HG02571 (cell line): Measurements from ENCODE around the gene RGS6.

Experiments
- ATAC-seq: cut with Tn5 transposase; IDR thresholded peaks from one replicate; pipeline ENCODE4 v1.9.1; 2021; ENCODE audit warnings: mild to moderate bottlenecking, moderate library complexity; ENCODE audit not compliant: unreplicated experiment

RGS6 gene

GRCh38 chr14:72383865-72384264, 451.6 kb downstream of the RGS6 start:
- ATAC-seq = no peak

GRCh38 chr14:72387726-72388125, 455.5 kb downstream of the RGS6 start:
- no peak for ATAC-seq

- ATAC-seq = no peak
Observed at GRCh38 chr14:72389200-72389599, 457.0 kb downstream of the RGS6 start.

- no peak for ATAC-seq
Observed at GRCh38 chr14:72401101-72401625, 468.9 kb downstream of the RGS6 start.

DNA sequence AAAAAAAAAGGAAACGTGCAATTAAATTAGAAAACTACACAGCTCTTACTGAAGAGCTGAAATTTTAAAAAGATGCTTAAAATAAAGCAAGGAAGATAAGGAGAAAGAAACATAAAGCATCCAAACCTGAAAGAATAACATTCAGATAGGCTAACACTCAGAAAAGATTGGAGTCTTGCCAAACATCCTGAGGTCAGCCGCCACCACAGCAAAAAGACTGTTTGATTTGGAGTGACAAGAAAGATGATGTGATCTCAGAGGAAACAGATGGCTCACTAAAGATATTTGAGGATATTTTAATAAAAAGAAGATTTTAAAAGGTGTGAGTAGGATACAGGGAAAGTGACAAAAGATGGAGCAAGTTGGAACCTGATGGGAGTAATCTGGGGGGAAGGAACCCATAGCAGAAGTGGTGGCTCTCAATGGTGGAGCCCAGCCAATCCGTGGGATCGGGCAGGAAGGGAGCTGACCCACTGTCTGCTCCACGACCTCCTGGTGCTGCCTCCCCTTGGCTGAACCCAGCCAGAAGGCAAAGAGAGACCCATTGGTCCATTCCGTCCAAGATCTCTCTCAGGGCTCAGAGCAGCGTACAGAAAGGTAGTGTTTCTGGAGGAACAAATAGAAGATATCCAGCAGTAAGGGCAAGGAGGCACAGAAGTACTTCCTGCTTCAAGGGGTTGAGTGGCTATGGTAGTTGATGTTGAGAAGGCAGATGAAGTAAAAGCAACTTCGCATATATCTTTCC, 469.6 kb downstream of the RGS6 start:
- ATAC-seq = no peak

- ATAC-seq = no peak
Observed at GRCh38 chr14:72402377-72402772, 470.1 kb downstream of the RGS6 start.

- no peak for ATAC-seq
Observed at GRCh38 chr14:72404106-72404774, 472.0 kb downstream of the RGS6 start.

DNA sequence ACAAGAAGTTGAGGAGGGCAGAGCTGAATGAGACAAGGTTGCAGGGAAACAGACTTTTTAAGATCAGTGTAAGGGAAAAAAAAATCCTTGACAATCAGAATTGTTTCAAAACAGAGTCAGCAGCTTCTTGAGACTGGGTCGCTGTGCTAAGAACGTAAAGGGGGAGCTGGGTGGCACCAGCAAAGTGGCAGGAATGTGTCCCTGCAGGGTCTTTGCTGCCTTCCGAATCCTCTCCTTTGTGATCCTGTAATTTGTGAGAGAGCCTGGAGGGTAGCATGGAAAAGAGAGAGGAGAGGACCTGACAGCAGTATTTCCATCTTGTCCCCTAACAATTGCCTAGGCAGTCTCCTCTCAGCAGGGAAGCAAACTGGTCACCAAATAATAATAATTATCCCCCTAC, 472.8 kb downstream of the RGS6 start:
- no peak for ATAC-seq

DNA sequence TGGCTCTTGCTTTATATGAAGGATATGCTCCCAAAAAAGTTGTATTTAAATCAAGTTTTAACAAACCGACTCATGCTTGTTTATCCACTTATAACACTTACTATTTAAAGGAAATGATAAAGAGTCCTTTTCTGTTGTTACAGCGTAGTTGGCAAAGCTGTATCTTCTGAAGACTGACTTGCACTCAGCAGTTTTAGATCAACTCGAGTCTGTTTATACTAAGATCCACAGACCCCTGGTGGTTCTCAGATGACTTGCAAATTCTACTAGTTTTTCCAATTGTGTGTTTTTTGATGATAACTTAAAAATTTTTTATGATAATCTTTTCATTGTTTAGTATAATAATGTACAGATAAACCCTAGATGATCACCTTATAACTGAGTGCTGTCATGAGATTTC, 475.8 kb downstream of the RGS6 start:
- ATAC-seq = no peak

GRCh38 chr14:72409047-72409446, 476.8 kb downstream of the RGS6 start:
- ATAC-seq = no peak

DNA sequence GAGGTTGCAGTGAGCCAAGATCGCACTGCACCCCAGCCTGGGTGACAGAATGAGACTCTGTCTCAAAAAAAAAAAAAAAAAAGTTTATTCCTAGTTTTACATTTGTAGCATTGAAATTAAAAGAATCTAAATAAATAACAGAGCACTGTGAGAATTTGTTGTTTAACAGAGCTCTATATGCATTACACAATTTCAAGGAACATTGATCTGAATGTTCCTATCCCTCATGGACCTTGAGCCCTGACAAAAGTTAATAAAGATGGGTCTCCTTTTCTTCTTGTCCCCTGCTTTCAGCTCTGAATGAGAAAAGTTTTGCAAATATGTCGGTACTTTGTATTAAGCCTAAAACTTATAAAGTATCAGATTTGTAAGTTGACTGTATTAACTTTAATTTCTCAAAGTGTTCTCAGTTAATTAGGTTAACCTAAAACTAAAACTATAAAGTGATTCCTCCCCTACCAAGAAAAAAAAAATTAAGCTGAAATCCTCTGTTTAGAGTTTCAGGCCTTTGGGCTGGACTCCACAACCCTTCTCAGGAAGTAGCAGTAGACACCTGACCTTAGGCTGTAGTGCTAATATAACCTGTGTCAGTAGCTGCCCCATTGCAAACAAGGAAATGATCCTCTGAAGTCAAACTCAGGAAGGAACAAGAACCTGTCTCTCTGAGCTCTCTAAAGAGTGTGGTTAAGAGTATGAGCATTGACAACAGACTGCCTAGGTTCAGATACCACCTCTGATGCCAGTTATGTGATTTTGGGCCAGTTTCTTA, 484.0 kb downstream of the RGS6 start:
- ATAC-seq = no peak

GRCh38 chr14:72416892-72417291, 484.7 kb downstream of the RGS6 start:
- ATAC-seq = no peak

DNA sequence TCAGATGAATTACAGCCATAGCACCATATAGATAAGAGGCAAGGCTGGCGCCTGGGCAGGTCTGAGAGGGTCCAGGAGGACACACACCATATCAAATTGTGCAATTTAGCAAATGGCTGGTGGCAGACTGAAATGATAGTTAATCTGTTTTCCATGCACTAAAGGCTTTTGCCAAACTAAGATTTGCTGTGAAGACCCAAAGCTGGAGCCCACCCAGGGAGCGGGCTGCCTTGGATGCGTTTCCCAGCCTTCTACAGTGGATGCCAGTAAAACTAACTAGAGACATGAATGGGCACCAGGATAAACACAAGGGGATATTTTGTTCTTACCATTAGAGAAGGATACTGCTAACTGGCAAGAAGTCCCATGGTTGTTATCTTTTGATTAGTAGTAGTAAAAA, 486.6 kb downstream of the RGS6 start:
- ATAC-seq = no peak

DNA sequence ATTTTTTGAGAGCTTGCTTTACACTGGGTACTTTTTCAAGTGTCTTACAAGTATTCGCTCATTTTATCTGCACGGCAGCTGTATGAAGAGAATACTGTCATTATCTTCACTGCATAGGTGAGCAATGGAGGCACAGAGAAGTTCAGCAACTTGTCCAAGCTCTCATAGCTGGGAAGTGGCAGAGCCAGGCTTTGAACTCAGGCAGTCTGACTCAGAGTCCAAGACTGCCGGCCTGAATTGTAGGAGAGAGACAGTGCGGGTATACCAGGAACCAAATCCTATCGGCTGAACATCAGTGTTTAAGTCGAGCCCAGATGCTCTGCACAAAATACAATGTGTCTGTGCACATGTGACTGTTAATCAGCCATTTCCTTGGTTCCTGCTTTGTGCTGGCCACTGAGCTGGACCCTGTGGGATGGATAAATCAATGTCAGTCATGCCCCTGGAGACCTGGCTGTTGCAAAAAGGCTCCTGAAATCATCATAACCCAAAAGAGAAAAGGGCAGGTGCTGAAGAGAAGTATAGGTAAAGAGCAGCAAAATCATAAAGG, 487.1 kb downstream of the RGS6 start:
- no peak for ATAC-seq

- no peak for ATAC-seq
Observed at GRCh38 chr14:72420749-72421474, 488.7 kb downstream of the RGS6 start.

GRCh38 chr14:72423957-72424356, 491.7 kb downstream of the RGS6 start:
- ATAC-seq = no peak

- no peak for ATAC-seq
Observed at GRCh38 chr14:72430457-72430856, 498.2 kb downstream of the RGS6 start.

- no peak for ATAC-seq
Observed at GRCh38 chr14:72432748-72433147, 500.5 kb downstream of the RGS6 start.

GRCh38 chr14:72433511-72433910, 501.3 kb downstream of the RGS6 start:
- ATAC-seq = no peak

DNA sequence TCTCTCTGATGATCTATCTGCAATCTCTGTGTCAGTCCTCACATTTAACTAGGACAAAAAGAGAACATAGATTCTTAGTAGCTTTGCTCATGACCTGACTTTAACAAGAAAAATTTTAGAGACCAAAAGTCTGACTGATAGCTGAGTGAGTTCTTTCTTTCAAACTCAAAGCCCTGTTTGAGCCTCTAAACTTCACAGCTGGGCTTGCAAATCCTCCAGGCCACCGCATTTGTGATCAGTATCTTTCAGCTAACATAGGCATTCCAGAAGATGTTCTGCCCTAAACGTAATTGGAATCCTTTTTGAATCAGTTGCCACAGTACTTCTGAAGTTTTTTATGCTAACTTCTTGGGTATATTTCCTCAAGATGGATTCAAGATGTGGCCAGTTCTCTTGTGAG, 502.6 kb downstream of the RGS6 start:
- ATAC-seq = no peak

DNA sequence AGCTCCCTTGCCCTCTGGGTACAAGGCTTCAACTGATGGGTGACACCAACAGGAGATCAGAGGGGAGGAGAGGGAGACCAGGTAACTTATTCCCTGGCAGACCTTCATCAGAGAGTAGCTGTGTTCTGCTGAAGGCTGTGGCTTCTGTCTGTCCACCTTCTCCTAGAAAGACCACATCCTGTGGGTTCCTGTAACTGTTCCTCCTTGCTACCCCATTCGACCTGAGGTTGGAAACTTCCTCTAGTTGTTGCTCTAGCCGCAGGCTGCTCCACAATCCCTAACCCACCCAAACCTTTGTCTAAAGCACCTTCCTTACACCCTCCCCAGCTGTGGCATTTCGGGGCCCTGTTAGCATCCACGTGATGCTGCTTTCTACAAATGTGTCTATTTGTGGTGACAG, 507.5 kb downstream of the RGS6 start:
- ATAC-seq = no peak
